ENCODE measurements around the gene RFK. TPM values are rescaled to one million over a fixed set of nuclear protein-coding genes. Genes with fewer than 3 reads are reported as not detected.

RFK gene
- total and polyA plus RNA-seq, 2 of the 13 experiments (the other 11 are each of a cell fraction or from before 2014, with no cell fraction given), result 18.2 to 37.2 TPM

DNA sequence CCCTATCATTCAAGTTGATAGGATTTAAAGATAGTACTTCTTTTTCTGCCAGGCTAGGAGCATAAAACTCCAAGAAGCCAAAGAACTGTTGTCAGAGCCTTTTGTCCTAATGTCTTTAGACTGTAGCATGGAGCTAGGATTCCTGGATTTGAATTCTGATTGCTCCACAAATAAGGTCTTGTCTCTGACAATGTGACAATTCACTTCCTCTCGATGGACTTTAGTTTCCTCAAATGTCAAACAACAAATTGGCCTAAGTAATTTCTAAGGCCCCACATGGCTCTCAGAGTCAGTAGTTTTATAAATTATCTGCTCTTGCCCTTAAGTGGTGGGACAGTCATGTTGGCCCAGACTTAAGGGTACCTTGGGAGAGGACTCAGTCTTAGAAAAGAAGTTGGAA, 36.7 kb downstream of the RFK start:
- no peak for DNase-seq (ENCODE audit: low spot score)
- Histone ChIP-seq H3K4me2 (ENCODE audit: low read depth, low read length) (no peak overlapping the region), H2AFZ (ENCODE audit: low read length) (no peak overlapping the region), H3K36me3 (replicated peaks in 1 of 2; ENCODE audit: control insufficient read depth in 1 of 2, insufficient read depth in 2 of 2, low read length in 2 of 2) (no peaks in the 10 kb centered on the region), H4K20me1 (ENCODE audit: insufficient read depth, low read length) (no peaks in the 10 kb centered on the region), H3K27ac (ENCODE audit: extremely low read length, insufficient read depth, low read length) (no peak overlapping the region), H3K4me3 (replicated peaks in 1 of 3; ENCODE audit: insufficient read depth in 1 of 3, low read depth in 2 of 3, low read length in 3 of 3) (no peak overlapping the region), H3K9me3 (ENCODE audit: low read length) (no peaks in the 10 kb centered on the region), H3K27me3 (ENCODE audit: control insufficient read depth in 1 of 2, insufficient read depth in 2 of 2, low read length in 2 of 2) (no peaks in the 10 kb centered on the region; a peak in 1 of 5 replicates), H3K9ac (ENCODE audit: insufficient read depth, low read depth, low read length) (no peak overlapping the region), H3K79me2 (ENCODE audit: insufficient read depth, low read length) (no peaks in the 10 kb centered on the region), H3K4me1 (ENCODE audit: insufficient read depth, low read length) (peaks cover 15% of the 10 kb centered on the region)
- ChIA-PET CTCF (ENCODE audit: low intra/inter-chr PET ratio, low total read pairs) (no interaction called here), POLR2A (no interaction called here)
- TF ChIP-seq, protein P1, sequence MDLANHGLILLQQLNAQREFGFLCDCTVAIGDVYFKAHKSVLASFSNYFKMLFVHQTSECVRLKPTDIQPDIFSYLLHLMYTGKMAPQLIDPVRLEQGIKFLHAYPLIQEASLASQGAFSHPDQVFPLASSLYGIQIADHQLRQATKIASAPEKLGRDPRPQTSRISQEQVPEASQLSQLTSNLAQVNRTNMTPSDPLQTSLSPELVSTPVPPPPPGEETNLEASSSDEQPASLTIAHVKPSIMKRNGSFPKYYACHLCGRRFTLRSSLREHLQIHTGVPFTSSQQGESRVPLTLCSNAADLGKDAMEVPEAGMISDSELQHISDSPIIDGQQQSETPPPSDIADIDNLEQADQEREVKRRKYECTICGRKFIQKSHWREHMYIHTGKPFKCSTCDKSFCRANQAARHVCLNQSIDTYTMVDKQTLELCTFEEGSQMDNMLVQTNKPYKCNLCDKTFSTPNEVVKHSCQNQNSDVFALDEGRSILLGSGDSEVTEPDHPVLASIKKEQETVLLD (CRISPR knock-in tag; IDR thresholded peaks at IDR 0.05; ENCODE audit: low read depth), result no peak
- intact Hi-C loops (cut with micrococcal nuclease; ENCODE audit: unreplicated experiment) (no loop called here), in situ Hi-C loops (cut with HindIII; ENCODE audit: extremely low pct_ligation_motif_present, low pct_unique_long_range_greater_than_20kb) (no loop called here)
- 0% methylated on average over 1 of the region's 1 CpG for WGBS (ENCODE audit: low lambda C conversion rate)
- no peak for FAIRE-seq
- no TSS peak for BruUV-seq (replicated peaks)
- no peak for ATAC-seq

DNA sequence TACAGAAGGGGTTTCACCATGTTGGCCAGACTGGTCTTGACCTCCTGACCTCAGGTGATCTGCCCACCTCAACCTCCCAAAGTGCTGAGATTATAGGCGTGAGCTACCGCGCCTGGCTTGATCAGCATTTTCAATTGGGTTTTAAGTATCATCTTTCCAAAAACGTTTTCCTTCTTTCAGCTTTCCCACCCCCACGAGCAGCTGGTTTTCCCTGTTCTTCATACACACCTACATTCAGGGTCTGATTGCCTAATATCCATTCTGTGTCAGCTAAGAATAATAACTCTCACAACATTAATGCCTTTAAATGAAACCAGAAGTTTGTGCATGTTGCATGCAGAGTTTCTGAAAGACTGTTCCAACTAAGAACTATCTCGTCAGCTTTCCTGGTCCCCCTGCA, 38.3 kb downstream of the RFK start:
- BruUV-seq (replicated peaks), result no TSS peak
- Histone ChIP-seq H3K79me2 (ENCODE audit: insufficient read depth, low read length) (no peaks in the 10 kb centered on the region), H3K27me3 (ENCODE audit: control insufficient read depth in 1 of 2, insufficient read depth in 2 of 2, low read length in 2 of 2) (no peaks in the 10 kb centered on the region), H3K4me3 (replicated peaks in 1 of 3; ENCODE audit: insufficient read depth in 1 of 3, low read depth in 2 of 3, low read length in 3 of 3) (no peak overlapping the region), H4K20me1 (ENCODE audit: insufficient read depth, low read length) (no peaks in the 10 kb centered on the region), H3K4me2 (ENCODE audit: low read depth, low read length) (no peak overlapping the region), H3K9me3 (ENCODE audit: low read length) (no peaks in the 10 kb centered on the region), H3K4me1 (ENCODE audit: insufficient read depth, low read length) (0 out of 2 replicates have a peak, but pooled peaks cover 5% of the 10 kb centered on the region), H3K27ac (ENCODE audit: extremely low read length, insufficient read depth, low read length) (no peak overlapping the region), H2AFZ (ENCODE audit: low read length) (no peak overlapping the region), H3K36me3 (replicated peaks in 1 of 2; ENCODE audit: control insufficient read depth in 1 of 2, insufficient read depth in 2 of 2, low read length in 2 of 2) (no peaks in the 10 kb centered on the region), H3K9ac (ENCODE audit: insufficient read depth, low read depth, low read length) (no peak overlapping the region)
- WGBS (ENCODE audit: low lambda C conversion rate), result 51% methylated on average over 6 of the region's 6 CpGs
- in situ Hi-C loops (cut with HindIII; ENCODE audit: extremely low pct_ligation_motif_present, low pct_unique_long_range_greater_than_20kb), result no loop called here
- TF ChIP-seq SUZ12 (IDR thresholded peaks at IDR 0.05; ENCODE audit: low read depth, low read length), result no peak
- TF ChIP-seq NFYC (CRISPR knock-in tag; IDR thresholded peaks at IDR 0.05), result no peak
- no peak for TF ChIP-seq ZFP36L2 (CRISPR knock-in tag; IDR thresholded peaks at IDR 0.05)
- TF ChIP-seq, protein P2, sequence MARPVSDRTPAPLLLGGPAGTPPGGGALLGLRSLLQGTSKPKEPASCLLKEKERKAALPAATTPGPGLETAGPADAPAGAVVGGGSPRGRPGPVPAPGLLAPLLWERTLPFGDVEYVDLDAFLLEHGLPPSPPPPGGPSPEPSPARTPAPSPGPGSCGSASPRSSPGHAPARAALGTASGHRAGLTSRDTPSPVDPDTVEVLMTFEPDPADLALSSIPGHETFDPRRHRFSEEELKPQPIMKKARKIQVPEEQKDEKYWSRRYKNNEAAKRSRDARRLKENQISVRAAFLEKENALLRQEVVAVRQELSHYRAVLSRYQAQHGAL (CRISPR knock-in tag; IDR thresholded peaks at IDR 0.05; ENCODE audit: not compliant biosample characterization), result no peak
- TF ChIP-seq, protein P3, sequence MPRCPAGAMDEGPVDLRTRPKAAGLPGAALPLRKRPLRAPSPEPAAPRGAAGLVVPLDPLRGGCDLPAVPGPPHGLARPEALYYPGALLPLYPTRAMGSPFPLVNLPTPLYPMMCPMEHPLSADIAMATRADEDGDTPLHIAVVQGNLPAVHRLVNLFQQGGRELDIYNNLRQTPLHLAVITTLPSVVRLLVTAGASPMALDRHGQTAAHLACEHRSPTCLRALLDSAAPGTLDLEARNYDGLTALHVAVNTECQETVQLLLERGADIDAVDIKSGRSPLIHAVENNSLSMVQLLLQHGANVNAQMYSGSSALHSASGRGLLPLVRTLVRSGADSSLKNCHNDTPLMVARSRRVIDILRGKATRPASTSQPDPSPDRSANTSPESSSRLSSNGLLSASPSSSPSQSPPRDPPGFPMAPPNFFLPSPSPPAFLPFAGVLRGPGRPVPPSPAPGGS (CRISPR knock-in tag; IDR thresholded peaks at IDR 0.05), result no peak
- DNase-seq (ENCODE audit: low spot score) (no peak), ATAC-seq (no peak), FAIRE-seq (no peak)
- ChIA-PET POLR2A (no interaction called here), CTCF (ENCODE audit: low intra/inter-chr PET ratio, low total read pairs) (no interaction called here)
- intact Hi-C loops (cut with micrococcal nuclease; ENCODE audit: unreplicated experiment), result no loop called here

All from HepG2 (cell line).